OCI-LY7 (cell line): ENCODE data around the gene TM2D1. TPM values are rescaled to one million over a fixed set of nuclear protein-coding genes. Genes with fewer than 3 reads are reported as not detected.
"Not testable (repeated sequence)": the region's sequence is repeated elsewhere in the genome, so short reads cannot be mapped to it uniquely, and the experiment has no call there.

Experiments
- BruUV-seq: library from RNA; stranded (reverse); fragments of 400-500 nt; replicated peaks from 2 replicates; lab custom pipeline; 2021; lab: Mats Ljungman, UMichigan
- CTCF ChIA-PET: fragments of 300-600 bp; sonication (Branson Sonifier 250); formaldehyde crosslinking; loops from one replicate; lab custom pipeline; 2022; ENCODE audit warnings: antibody characterized with exemption; ENCODE audit not compliant: unreplicated experiment; lab: Charles Lee
- POLR2A ChIA-PET: fragments of 300-600 bp; sonication (Branson Sonifier 250); formaldehyde crosslinking; loops from one replicate; lab custom pipeline; 2022; ENCODE audit warnings: antibody characterized with exemption; lab: Charles Lee
- DNase-seq: peaks from one replicate; pipeline ENCODE4 v3.0.0-alpha.2; 2015; ENCODE audit warnings: low spot score
- H2AFZ ChIP-seq: fragments of 200-600 bp; sonication (generic), shearing (Covaris generic); 2 replicates; pipeline ENCODE4 v1.6.1; 2014; ENCODE audit warnings: mild to moderate bottlenecking, antibody characterized with exemption, low read length, moderate library complexity
- H3K27ac ChIP-seq: fragments of 200-600 bp; sonication (generic); 2 replicates; pipeline ENCODE4 v1.5.1; 2014; ENCODE audit warnings: mixed run types, low read depth, mild to moderate bottlenecking, moderate library complexity, low read length, inconsistent platforms; ENCODE audit not compliant: poor library complexity, severe bottlenecking
- H3K36me3 ChIP-seq: fragments of 200-600 bp; sonication (generic); 2 replicates; pipeline ENCODE4 v1.6.1; 2014; ENCODE audit warnings: mild to moderate bottlenecking, antibody characterized with exemption, low read length, moderate library complexity, mixed read lengths; ENCODE audit not compliant: insufficient read depth
- H3K4me1 ChIP-seq: fragments of 200-600 bp; sonication (generic); 2 replicates; pipeline ENCODE4 v1.5.1; 2014; ENCODE audit warnings: mild to moderate bottlenecking, low read length; ENCODE audit not compliant: insufficient read depth, poor library complexity, severe bottlenecking
- H3K4me2 ChIP-seq: fragments of 200-600 bp; sonication (generic); 2 replicates; pipeline ENCODE4 v1.6.1; 2014; ENCODE audit warnings: mild to moderate bottlenecking, low read length
- H3K4me3 ChIP-seq: fragments of 200-600 bp; sonication (generic); 2 replicates; pipeline ENCODE4 v1.5.1; 2014; ENCODE audit warnings: mild to moderate bottlenecking, low read depth, low read length; ENCODE audit not compliant: poor library complexity, severe bottlenecking
- H3K79me2 ChIP-seq: fragments of 200-600 bp; sonication (generic); 2 replicates; pipeline ENCODE4 v1.6.1; 2016; ENCODE audit warnings: low read depth, mild to moderate bottlenecking, low read length, moderate library complexity, mixed read lengths; ENCODE audit not compliant: insufficient read depth
- H3K9me2 ChIP-seq: fragments of 200-600 bp; sonication (generic); 2 replicates; pipeline ENCODE4 v1.6.1; 2016; ENCODE audit warnings: mild to moderate bottlenecking, low read length, mixed read lengths; ENCODE audit not compliant: insufficient read depth
- H3K9me3 ChIP-seq: fragments of 200-600 bp; sonication (generic); 2 replicates; pipeline ENCODE4 v1.6.1; 2014; ENCODE audit warnings: mild to moderate bottlenecking, mixed run types, low read length, mixed read lengths
- H4K20me1 ChIP-seq: fragments of 200-600 bp; sonication (generic); 2 replicates; pipeline ENCODE4 v1.6.1; 2014; ENCODE audit warnings: mild to moderate bottlenecking, antibody characterized with exemption, low read length, moderate library complexity, mixed read lengths; ENCODE audit not compliant: insufficient read depth
- EZH2phosphoT487 ChIP-seq: fragments of 200-600 bp; sonication (generic); IDR thresholded peaks from 2 replicates; pipeline ENCODE4 v1.6.1; 2018; ENCODE audit warnings: low read depth, borderline replicate concordance, mild to moderate bottlenecking, mixed run types, antibody characterized with exemption, low read length, moderate library complexity, mixed read lengths
- intact Hi-C: fragments of 100-400 bp; cut with micrococcal nuclease; formaldehyde crosslinking; loops from one replicate; pipeline ENCODE4 v1.10.0; 2022; ENCODE audit not compliant: unreplicated experiment
- total RNA-seq, 2 experiments: library from RNA; depleted of rRNA in 1 of 2; stranded (reverse); fragments of >200 nt in 1 of 2; shearing (Covaris generic) in 1 of 2; gene quantifications; 2 replicates each; pipeline ENCODE4 v1.2.3, GENCODE V29; 2014 to 2022
- TF ChIP-seq, protein P1 (sequence below): fragments of 200-600 bp; sonication (generic); conservative IDR thresholded peaks from 2 replicates; pipeline ENCODE4 v1.5.1; 2014; ENCODE audit warnings: mild to moderate bottlenecking, antibody characterized with exemption, low read length, moderate library complexity, mixed read lengths

TM2D1 gene
- total RNA-seq, 2 experiments from 2014 or later, result 34.9 to 44.9 TPM

- Histone ChIP-seq H3K79me2 (no peaks in the 10 kb centered on the region), H4K20me1 (no peaks in the 10 kb centered on the region), H3K9me2 (no peaks in the 10 kb centered on the region), H3K27ac (no peak overlapping the region), H3K36me3 (no peaks in the 10 kb centered on the region), H2AFZ (peak overlapping the region; percentile 92), H3K4me2 (peak overlapping the region; percentile 87), H3K9me3 (no peaks in the 10 kb centered on the region), H3K4me3 (peak overlapping the region; percentile 77), H3K4me1 (peaks cover 18% of the 10 kb centered on the region)
- DNase-seq, result no peak
- intact Hi-C loops, result loop anchor here (10.0 kb wide), 1 partner anchor 686 kb away; no protein-coding TSS in a partner anchor
- no TSS peak for BruUV-seq
- ChIA-PET POLR2A (no interaction called here), CTCF (no interaction called here)
- TF ChIP-seq, protein P1, sequence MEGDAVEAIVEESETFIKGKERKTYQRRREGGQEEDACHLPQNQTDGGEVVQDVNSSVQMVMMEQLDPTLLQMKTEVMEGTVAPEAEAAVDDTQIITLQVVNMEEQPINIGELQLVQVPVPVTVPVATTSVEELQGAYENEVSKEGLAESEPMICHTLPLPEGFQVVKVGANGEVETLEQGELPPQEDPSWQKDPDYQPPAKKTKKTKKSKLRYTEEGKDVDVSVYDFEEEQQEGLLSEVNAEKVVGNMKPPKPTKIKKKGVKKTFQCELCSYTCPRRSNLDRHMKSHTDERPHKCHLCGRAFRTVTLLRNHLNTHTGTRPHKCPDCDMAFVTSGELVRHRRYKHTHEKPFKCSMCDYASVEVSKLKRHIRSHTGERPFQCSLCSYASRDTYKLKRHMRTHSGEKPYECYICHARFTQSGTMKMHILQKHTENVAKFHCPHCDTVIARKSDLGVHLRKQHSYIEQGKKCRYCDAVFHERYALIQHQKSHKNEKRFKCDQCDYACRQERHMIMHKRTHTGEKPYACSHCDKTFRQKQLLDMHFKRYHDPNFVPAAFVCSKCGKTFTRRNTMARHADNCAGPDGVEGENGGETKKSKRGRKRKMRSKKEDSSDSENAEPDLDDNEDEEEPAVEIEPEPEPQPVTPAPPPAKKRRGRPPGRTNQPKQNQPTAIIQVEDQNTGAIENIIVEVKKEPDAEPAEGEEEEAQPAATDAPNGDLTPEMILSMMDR, result no peak
- TF ChIP-seq EZH2phosphoT487, result no peak
Observed at GRCh38 chr1:61740751-61741700, 16.1 kb upstream of the TM2D1 start.

DNA sequence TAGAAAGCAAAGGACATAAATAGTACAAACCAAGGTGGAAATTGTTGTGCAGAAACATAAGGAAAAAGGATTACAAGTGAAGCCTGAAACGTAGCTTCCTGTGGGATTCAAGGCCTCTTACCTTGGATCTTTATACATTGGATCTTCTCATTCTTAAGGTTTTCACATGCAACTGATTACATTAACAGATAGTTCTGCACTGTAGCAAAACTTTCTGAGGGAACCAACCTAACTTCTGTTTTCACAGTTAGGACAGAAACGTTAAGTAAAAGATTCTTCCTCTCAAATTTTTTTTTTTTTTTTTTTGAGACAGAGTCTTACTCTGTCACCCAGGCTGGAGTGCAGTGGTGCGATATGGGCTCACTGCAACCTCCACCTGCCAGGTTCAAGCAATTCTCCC lies 7.8 kb upstream of the TM2D1 start:
- Histone ChIP-seq H3K4me1 (peaks cover 26% of the 10 kb centered on the region), H3K36me3 (no peaks in the 10 kb centered on the region), H4K20me1 (no peaks in the 10 kb centered on the region), H2AFZ (peak overlapping the region; percentile 78; the same call in 1 of the 2 replicates), H3K9me3 (no peaks in the 10 kb centered on the region), H3K27ac (no peak overlapping the region), H3K4me2 (no peak overlapping the region), H3K4me3 (no peak overlapping the region), H3K9me2 (no peaks in the 10 kb centered on the region), H3K79me2 (no peaks in the 10 kb centered on the region)
- DNase-seq, result no peak
- intact Hi-C loops, result loop anchor here (5.0 kb wide), 1 partner anchor 705 kb away; the partner anchor contains the start of gene USP1
- TF ChIP-seq, protein P1, result no peak
- no peak for TF ChIP-seq EZH2phosphoT487
- BruUV-seq, result no TSS peak
- POLR2A ChIA-PET, result no interaction called here
- CTCF ChIA-PET, result no interaction called here

DNA sequence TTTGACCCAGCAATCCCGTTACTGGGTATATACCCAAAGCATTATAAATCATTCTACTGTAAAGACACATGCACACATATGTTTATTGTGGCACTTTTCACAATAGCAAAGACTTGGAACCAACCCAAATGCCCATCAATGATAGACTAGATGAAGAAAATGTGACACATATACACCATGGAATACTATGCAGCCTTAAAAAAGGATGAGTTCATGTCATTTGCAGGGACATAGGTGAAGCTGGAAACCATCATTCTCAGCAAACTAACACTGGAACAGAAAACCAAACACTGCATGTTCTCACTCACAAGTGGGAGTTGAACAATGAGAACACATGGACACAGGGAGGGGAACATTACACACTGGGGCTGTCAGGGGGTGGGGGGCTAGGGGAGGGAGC lies 5.7 kb upstream of the TM2D1 start:
- H4K20me1 ChIP-seq, DNase-seq, H2AFZ ChIP-seq, H3K27ac ChIP-seq, H3K9me2 ChIP-seq, CTCF ChIA-PET, H3K4me2 ChIP-seq, H3K9me3 ChIP-seq, H3K36me3 ChIP-seq, BruUV-seq, H3K79me2 ChIP-seq, H3K4me3 ChIP-seq: not testable (repeated sequence)
- intact Hi-C loops, result loop anchor here (5.0 kb wide), 1 partner anchor 707 kb away; the partner anchor contains the start of gene USP1
- H3K4me1 ChIP-seq, result peaks cover 28% of the 10 kb centered on the region
- POLR2A ChIA-PET, result interaction anchor here (0.6 kb wide), 1 partner anchor 9 kb away, joined by 5 read pairs; no protein-coding TSS in a partner anchor
